ENCODE measurements around the gene PPARD.

Gene PPARD

GRCh38 chr6:35297601-35298481, 44.5 kb upstream of the PPARD start, which contains the start of gene DEF6:
Gene DEF6 (plus strand): TSS chr6:35297818. CDS start chr6:35297857, 39 bp downstream.
- FAIRE-seq = no peak
- no peak for DNase-seq (ENCODE audit: insufficient read length, low spot score)
- TF ChIP-seq CTCF (IDR thresholded peaks at IDR 0.05; ENCODE audit: insufficient read depth, missing control alignments) = peak; percentile 38

DNA sequence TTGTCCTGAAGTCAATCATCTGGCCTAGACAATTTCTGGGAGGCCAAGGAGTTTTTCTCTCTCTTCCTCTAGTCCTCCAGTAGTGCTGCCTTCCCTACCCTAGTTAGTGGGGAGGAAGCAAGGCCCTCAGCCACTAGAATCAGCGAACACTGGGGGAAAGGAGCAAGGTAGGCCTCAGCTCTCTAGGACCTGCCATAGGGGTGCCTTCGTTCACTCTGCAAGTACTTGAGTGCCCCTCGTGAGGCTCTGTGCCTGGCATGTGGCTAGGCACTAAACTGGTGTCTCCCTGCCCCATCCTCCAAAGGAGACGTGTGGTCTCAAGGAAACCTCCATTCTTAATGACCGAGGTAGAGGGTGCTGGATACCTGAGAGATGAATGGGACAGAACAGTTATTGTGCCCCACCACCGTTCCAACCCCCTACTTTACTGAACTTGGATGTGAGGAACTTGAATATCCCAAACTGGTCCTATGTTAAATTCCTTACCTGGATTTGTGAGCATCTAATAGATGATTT, 43.7 kb upstream of the PPARD start:
- FAIRE-seq (no peak), DNase-seq (ENCODE audit: insufficient read length, low spot score) (no peak)
- TF ChIP-seq CTCF (IDR thresholded peaks at IDR 0.05; ENCODE audit: insufficient read depth, missing control alignments) = no peak

- FAIRE-seq (no peak), DNase-seq (ENCODE audit: insufficient read length, low spot score) (no peak)
- no peak for TF ChIP-seq CTCF (IDR thresholded peaks at IDR 0.05; ENCODE audit: insufficient read depth, missing control alignments)
Measured at GRCh38 chr6:35299674-35300073, 42.7 kb upstream of the PPARD start.

DNA sequence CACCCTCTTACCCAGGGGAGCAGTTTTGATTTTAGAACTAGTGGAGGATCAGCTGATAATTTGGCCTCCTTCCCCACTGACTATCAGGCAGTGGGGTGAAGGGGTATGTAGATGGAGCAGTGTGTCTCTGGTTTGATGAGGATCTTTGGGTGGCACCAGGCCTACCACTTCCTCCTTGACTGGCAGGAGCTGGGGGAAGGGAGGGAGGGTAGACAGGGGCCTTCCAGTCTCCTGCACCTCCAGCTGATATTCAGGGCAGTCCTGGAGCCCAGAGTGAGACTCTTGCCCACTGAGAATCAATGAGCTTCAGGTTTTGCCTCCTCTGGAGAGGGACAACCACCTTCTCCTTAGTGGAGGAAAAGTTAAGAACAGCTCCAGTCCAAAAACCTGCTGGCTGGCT, 41.5 kb upstream of the PPARD start:
- FAIRE-seq (no peak), DNase-seq (ENCODE audit: insufficient read length, low spot score) (no peak)
- no peak for TF ChIP-seq CTCF (IDR thresholded peaks at IDR 0.05; ENCODE audit: insufficient read depth, missing control alignments)

DNA sequence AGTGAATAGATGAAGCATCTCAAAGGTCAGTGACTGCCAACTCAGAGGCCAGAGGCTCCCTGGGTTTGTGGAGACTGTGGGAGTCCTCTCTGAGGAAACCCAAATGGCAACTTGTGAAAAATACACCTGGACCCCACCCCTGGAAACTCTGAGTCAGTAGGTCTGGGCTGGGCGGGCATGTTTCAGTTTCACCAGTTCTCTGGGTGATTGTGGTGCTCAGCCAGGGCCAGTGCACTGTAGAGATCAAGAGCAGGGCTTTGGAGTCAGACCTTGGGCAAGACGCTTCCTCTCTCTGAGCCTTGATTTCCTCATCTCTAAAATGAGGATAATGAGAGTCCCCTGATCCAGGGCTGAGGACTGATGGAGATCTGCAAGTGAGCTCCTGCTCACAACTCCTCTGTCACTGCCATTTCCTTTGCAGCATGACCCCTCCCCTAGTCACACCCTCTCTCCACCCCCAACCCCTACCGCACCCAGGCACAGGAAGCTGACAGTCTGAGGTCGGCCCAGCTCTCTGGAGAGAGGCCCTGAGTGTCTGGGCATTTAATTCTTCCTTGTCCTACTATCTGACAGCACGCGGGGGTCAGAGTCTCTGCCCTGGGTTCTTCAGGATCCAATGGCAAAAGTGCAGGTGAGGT, 39.6 kb upstream of the PPARD start:
- no peak for FAIRE-seq
- TF ChIP-seq CTCF (IDR thresholded peaks at IDR 0.05; ENCODE audit: insufficient read depth, missing control alignments) = no peak

DNA sequence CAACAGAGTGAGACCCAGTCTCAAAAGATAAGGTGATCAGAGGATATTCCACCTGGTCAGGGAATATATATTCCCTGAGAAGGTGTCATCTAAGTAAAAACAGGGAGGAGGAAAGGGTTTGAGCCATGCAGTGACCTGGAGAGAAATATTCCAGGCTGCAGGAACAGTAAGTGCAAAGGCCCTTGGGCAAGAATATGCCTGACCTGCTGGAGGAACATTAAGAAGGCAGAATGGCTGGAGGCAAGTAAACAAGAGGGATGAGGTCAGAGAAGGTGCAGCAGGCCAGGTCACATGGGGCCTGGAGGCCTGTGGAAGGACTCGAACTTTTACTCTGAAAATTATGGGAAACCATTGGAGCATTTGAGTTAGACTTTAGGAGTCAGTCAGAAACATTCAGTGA, 38.1 kb upstream of the PPARD start:
- TF ChIP-seq CTCF (IDR thresholded peaks at IDR 0.05; ENCODE audit: insufficient read depth, missing control alignments) = no peak
- no peak for DNase-seq (ENCODE audit: insufficient read length, low spot score)
- FAIRE-seq = no peak

More for the DNA sequence above, 39.6 kb upstream of the PPARD start:
- no peak for DNase-seq (ENCODE audit: insufficient read length, low spot score)

Measured in D721Med (cell line).